GM21515 (cell line): ENCODE measurements around the gene CLEC18B.
"Not testable (repeated sequence)": the region's sequence is repeated elsewhere in the genome, so short reads cannot be mapped to it uniquely, and the experiment has no call there.

ENCODE experiments used
- ATAC-seq: cut with Tn5 transposase; IDR thresholded peaks from one replicate; pipeline ENCODE4 v1.9.1; 2021; ENCODE audit not compliant: unreplicated experiment

The CLEC18B gene

DNA sequence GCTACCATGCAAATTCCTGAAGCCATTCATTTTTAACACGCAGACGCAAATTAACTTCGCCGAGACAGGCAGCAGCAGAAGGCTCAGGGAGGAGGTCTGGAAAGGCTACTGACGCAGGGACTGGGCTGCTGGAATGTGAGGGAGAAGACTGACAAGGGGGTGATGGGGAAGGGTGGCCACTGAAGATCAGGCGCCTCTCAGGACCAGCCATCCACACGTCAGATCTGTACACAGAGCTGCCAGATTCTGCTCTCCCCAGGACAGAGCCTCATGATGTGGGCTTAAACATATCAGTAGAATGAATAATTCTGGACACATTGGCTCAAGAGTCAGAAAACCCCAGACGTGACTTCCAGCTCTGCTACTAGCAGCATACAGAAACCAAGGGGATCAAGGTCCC, 25.6 kb upstream of the CLEC18B start:
- ATAC-seq: no peak

DNA sequence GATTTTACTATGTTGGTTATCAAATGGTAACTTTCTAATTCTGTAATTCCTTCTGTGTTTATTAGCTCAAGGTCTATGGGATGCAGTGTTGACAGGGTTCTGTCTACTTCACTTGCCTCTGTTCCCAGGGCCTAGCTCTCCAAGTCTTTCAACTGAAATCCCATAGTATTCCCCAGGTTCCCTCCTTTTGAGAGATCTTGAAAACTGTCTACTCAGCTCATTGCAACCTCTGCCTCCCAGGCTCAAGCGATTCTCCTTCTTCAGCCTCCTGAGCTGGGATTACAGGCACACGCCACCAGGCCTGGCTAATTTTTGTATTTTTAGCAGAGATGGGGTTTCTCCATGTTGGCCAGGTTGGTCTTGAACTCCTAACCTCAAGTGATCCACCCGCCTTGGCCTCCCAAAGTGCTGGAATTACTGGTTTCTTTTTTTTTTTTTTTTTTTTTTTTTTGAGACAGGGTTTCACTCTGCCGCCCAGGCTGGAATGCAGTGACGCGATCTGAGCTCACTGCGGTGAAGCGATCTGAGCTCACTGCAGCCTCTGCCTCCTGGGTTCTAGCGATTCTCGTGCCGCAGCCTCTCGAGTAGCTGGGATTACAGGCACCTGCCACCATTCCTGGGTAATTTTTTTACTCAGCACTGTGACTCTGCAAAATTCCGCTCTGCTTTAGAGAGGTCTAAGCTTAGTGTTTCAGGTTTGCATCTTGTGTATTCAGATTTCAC, 22.5 kb upstream of the CLEC18B start:
- ATAC-seq: not testable (repeated sequence)

DNA sequence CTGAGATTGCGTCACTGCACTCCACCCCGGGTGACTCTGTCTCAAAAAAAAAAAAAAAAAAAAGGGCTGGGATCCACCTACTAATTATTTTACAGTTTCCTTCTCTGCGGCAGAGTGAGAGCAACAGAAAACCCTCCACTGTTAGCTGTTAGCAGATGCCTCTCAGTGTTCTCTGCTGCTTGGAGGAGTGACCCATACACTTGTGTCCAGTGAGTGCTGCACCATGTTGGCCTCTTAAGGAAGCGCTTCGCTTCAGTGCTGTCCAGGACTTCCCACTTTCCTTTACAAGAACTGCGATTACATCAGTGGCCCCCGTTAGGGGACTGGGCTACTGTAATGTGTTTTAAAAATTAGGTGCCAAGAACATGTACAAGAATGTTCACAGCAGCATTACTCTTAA, 18.4 kb upstream of the CLEC18B start:
- ATAC-seq: no peak

DNA sequence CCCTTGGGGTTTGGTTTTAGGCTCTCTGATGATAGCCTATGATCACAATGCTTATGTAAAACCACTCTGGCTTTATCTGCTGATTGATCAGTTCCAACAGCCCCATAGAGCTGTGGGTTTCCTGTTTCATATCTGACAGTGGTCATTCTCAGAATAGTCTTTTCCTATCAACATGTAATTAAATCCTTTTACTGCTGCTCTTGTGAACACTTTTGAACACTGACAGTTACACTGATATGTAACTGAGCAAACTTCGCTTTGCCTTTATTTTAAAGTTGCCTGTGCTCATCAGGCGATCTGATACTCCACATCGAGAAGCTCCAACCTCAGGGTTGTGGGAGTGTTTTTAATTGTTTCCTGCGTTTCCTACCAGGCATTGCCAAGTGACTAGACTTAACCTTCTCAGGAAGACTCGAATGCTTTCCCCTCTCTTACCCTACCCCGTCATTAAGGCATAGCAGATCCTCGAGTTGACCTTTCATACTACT, 17.3 kb upstream of the CLEC18B start:
- ATAC-seq: no peak

DNA sequence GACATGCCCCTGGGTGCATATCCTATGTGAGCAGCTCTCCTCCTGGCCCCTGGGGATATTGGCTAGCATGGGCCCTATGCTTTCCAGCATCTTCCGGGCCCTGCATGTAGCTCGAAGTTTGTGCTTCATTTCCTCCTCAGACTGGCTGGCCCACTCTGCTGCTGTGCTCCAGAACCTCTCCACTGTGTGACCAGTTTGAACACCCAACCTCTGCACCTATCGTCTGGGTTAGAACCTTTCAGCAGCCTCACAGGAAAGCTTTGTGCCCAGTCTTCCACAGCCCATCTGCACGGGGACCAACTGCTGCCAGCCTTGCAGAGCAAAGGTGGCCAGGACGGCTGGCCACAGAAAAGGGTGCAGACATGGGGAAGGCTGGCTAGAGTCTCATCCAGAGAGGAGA, 10.2 kb upstream of the CLEC18B start:
- ATAC-seq: no peak

DNA sequence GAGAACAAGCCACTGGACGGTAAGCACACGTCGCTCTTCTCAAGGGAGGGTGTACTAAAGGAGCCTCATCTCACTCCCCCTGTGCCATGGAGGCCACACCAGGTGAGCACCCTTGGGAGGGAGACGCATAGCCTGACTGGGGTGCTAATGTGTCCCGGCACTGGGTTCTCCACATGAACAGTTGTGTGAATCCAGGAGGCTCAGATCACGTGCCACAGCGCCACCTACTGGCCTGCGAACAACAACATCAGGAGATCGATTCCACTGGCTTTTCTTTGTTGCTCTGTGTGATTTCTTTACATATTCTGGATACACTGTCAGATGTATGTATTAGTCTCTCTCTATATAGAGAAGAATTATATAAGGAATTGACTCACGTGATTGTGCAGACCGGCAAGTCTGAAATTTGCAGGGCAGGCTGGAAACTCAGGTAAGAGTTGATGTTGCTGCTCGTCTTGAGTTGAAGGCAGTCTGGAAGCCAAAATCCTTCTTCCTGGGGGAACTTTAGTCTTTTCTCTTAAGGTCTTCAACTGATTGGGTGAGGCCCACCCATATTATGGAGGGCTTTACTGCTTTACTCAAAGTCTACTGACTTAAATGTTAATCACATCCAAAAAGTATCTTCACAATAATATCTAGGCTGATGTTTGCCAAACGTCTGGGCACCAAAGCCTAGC, 8.9 kb upstream of the CLEC18B start:
- peak; percentile 82 for ATAC-seq

DNA sequence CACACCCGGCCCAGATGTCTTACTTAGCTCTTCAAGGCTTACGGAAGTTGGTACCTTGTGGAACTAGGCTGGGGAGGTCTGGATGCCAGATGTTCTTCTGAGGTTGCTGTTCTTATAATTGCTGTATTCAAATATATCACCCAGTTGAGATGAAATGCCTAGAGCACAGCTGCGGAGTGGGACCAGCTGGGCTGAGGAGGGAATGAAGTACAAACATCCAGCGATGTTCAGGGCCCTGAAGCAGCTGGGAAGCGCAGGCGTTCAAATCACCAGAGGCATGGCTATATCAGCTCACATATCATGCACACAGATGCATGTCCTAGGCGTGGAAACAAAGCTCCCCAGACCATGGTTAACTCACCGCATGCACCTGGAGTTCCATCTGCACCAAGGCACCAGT, 7.2 kb upstream of the CLEC18B start:
- not testable (repeated sequence) for ATAC-seq

DNA sequence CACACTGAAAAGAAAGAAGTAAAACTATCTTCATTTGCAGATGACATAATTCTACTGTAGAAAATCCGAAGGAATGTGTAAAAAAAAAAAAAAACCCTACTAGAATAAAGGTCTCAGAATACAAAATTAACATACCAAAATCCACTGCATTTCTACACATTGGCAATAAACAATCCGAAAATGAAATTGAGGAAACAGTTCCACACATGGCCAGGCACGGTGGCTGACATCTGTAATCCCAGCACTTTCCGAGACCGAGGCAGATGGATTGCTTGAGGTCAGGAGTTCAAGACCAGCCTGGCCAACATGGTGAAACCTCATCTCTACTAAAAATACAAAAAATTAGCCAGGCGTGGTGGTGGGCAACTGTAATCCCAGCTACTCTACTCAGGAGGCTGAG, 4.5 kb upstream of the CLEC18B start:
- ATAC-seq: not testable (repeated sequence)

DNA sequence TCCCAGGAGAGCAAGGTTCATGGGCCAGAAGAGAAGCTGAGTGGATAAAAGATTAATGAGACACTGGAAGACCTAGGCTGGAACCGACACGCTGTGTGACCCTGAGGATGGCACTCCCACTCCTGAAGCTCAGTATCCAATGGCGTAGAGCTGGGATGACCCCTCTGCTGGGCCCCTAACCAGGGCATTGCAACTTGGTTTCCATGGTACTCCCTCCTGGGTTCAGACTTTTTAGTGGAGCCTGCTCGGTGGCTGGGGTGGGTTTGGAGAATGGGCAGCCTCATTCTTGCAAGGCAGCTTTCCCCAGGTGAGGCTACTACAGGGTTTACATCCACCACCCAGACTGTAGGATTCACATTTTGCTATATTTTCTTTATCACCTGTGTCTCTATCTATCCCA, 2.4 kb upstream of the CLEC18B start:
- not testable (repeated sequence) for ATAC-seq

DNA sequence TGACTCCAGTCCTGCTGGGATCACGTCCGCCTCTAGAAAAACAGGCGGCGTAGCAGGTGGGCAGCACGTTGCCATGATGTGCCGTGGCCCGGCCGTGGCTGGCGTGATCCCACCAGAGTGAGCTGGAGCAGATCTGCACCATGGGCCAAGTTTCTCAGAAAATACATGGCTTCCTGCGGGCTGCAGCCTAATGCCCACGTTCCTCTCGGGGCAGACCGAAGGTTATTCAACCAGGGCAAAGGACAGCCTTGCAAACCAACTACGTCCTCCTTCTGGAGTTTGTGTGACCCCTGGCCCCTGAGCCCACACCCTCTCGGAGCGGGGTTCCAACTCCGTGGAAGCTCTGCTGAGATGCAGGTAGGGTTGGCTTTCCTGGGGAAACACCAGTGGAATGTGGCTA, 808 bp upstream of the CLEC18B start:
- not testable (repeated sequence) for ATAC-seq

DNA sequence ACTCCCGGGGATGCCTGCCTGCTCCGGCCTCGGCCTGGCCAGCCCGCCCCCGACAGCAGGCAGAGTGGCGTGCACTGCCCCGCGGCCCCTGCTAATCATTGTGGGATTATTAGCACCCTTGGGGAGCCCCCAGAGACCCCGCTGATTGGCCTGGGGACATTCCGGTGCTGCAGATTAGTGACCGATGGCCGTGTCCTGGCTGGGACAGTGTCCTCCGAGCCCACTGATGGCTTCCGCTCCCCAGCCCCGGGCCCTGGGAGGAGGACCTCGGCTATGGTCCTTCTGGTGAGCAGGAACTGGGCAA, 156 bp upstream of the CLEC18B start:
- ATAC-seq: not testable (repeated sequence)

DNA sequence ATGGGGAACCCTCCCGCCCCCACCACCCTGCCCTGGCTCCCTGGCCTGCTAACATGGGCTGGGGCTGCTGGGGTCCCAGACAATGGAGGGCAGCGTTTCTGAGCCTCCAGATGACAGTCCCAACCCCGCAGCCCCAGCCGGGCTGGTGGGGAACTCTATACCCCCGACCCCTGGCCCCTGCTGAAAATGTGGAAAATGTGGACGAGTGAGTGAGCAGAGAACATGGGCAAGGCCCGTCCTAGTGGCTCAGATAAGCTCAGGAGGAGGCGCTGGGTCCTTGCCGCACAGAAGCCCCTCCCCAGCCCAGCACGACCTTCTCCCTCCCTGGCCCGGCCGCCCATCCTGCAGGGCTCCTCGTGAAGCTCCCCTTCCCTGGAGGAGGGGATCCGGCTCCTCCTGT, 1.5 kb downstream of the CLEC18B start:
- not testable (repeated sequence) for ATAC-seq

DNA sequence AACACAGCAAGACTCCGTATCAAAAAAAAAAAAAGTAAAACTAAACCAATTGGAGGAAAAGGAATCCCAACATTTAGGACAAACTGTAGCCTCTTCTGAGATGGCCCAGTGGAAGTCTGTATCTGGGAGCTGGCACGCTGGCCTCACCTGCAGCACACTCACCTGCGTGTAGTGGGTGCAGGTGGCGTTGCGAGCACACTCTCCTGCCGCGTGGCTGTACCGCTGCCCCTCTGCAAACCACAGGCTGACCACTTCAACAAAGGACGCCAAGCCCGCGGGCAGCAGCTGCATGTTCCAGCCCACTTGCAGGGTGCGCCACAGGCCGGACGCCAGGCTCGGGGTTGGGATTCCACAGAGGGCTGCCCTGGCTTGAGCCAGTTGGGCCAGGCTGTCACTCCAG, 3.4 kb downstream of the CLEC18B start:
- ATAC-seq: not testable (repeated sequence)

DNA sequence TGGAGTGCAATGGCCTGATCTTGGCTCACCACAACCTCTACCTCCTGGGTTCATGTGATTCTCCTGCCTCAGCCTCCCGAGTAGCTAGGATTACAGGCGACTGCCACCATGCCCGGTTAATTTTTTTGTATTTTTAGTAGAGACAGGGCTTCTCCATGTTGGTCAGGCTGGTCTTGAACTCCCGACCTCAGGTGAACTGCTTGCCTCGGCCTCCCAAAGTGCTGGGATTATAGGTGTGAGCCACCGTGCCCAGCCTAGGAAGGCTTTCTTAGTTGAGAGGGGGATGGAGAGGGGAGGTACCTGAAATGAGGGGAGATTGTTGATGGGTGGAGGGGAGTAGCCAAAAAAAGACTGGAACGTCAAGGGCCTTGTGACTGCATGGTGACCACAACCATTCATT, 7.4 kb downstream of the CLEC18B start:
- ATAC-seq: not testable (repeated sequence)

DNA sequence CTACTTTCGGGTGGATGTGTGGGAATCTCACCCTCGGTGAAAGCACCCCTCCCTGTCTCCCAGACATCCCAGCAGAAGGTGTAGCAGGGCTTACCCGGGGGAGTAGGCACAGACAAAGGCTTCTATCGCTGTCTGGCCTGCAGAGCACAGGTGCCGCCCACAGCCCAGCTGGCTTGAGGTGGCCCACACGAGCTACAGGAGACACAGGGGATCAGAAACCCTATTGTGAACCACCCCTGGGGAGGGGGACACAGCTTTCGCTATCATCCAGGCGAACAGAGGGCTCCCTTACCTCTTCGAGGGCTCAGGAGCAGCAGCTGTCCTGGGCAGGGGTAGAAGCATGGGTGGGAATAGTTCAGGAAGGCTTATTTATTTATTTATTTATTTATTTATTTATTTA, 7.8 kb downstream of the CLEC18B start:
- ATAC-seq: not testable (repeated sequence)

DNA sequence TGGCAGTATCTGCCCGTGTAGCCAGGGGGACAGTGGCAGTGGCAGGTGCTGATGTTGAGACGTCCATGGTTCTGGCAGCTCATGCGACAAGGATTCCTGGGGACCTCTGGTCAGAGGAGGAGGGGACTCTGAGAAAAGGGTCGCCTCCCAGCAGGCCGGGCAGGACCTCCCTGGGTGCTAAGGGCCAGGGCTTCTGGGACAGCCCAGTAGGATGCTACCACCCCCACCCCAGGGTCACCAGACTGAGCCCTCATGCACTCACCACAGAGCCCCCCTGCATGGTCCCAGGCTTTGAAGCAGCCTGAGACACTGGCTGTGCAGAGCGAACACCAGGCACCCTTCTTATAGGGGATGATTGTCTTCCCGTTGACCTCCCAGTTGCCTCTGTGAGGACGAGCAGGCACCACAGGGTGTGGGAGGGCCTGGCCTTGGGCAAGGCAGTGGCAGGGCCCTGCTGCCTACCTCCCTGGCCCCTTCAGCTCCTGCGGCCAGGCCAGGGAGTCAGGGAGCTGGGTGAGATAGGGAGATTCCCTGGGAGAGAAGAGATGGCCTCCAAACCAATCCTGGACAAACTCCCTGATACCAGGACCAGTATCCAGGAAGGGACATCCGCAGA, 8.4 kb downstream of the CLEC18B start:
- not testable (repeated sequence) for ATAC-seq

DNA sequence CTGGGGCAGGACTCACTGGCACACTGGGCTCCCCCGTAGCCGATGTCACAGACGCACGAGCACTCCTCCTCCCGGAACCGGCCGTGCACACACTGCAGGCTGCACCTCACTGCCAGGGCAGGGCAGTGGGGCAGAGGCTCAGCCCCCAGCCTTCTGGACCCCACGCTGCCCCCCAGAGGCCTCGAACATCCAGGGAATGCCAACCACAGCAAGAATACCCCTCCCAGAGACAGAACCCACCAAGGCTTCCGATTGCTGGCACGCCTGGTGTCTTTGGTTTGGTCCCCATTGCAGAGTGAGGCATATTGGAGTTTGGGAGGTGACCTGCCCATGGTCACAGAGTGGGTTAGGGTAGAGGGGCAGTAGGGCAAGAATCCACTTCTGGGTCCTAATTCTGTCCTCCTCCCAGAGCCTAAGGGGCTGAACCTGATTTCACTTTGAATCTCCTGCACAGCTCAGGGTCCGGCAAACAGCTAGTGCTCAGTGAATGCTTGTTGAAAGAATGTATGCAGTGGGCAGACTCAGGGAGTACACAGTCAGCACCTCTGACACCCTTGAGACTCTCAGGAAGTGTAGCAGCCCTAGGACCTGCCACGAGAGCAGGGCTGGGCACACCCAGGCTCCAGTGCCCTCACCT, 9.0 kb downstream of the CLEC18B start:
- ATAC-seq: not testable (repeated sequence)

DNA sequence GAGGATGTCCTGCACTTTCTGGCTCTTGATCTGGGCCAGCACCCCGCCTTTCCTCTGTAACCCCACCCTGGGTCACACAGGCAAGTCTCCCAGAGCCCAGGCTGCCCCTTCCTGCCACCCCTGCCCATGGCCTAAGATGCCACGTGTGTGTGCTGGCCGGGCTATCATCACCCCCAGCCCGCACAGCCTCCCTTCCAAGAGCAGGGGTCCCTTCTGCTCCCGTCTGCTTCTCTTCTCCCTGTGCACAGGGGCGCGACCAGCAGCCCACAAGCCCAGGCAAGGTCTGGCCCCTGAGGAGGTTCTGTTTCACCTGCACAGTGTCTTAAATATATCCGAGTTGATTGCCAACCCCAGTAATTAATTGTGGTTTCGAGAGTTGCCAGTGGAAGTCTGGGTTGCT, 10.3 kb downstream of the CLEC18B start:
- not testable (repeated sequence) for ATAC-seq

DNA sequence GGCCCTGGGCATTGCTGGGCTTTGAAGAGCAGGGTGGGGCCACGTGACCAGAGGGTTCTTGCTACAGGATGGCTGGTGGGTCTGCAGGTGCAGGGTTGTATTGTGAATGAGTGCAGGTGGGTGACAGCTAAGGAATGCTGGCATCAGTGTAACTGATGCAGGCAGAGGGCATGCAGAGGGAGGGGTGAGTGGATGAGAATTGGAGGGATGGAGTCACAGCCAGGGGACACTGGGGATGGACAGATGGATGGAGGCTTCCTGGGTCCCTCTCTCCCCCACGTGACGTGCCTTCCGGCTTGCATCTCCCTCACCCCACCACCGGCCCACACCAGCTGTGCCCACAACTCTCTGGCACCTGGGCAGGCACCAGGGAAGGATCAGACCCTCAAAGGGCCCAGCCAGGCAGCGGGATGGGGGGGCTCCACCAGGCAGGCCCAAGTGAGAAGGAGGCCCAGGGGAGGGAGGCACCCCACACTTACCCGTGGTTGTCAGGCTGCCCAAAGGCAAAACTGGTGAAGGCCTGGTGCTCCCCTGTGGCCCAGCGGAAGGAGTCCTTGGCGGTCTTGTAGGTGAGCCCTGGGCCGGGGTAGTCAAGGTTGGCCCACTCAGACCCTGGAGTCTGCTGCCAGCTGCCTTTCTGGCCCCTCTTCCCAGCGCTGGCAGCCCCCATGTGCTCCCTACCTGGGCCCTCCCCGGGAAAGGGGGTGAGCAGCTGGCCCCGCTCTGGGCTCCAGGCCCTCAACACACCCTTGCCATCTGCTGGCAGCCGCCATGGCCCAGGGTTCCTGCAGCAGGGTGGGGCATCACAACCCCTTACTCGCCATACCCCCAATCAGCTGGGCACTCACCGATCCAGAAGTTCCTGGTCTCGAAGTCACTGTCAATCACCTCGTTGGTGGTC, 11.0 kb downstream of the CLEC18B start:
- not testable (repeated sequence) for ATAC-seq

DNA sequence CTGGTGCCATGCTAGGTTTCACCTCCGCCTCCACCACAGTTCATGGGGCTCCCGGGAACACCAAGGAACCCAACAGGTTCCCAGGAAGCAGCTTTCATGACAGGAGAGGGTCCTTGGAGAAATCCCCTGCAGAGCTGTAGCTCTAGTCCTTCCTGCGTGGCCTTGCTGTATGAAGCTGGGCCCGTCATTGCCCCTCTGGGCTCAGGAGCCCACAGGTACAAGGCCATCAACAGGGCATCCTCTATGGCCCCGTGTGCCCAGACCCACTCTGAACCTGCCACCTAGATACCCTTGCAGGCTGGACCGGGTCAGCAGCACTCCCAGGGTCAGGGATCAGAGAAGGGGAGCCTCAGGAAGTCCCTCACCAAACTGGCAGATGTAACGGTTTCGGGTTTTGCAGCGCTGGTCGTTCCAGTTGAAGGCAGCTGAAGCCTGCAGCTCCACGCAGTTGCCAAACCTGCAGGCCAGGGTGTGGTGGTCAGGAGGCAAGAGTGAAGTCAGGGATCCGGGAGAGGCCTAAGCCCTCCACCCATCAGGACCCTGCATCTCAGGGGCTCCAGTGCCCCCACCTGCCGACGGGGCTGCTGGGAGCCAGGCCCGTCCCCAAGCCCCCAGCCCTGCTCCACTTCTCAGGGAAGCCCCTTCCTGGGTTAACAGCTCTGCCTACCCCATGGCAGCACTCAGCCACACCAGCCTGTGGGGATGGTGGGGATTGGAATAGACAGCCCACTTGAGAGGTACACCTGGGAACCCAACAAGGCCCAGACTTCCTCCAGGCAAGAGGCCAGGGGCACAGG, 11.9 kb downstream of the CLEC18B start:
- not testable (repeated sequence) for ATAC-seq
